SHP77 treated with DMSO at 0.1 percent for 48 hours (cell line): ENCODE results near the gene MYO9B.
"Not testable (repeated sequence)": the region's sequence is repeated elsewhere in the genome, so short reads cannot be mapped to it uniquely, and the experiment has no call there.

Source experiments
- DNase-seq: peaks from one replicate; lab custom pipeline; 2025; lab: John Stamatoyannopoulos, UW

The MYO9B gene

GRCh38 chr19:17113127-17113785, 37.7 kb downstream of the MYO9B start:
- no peak for DNase-seq

GRCh38 chr19:17114414-17114831, 38.8 kb downstream of the MYO9B start:
- no peak for DNase-seq

- no peak for DNase-seq
These were observed 41.6 kb downstream of the MYO9B start for GRCh38 chr19:17116996-17117702.

GRCh38 chr19:17118957-17119356, 43.4 kb downstream of the MYO9B start:
- DNase-seq, result no peak

- DNase-seq, result no peak
These were observed 46.2 kb downstream of the MYO9B start for GRCh38 chr19:17121736-17122293.

GRCh38 chr19:17123041-17123440, 47.5 kb downstream of the MYO9B start:
- DNase-seq, result no peak

- no peak for DNase-seq
These were observed 48.4 kb downstream of the MYO9B start for GRCh38 chr19:17124025-17124424.

GRCh38 chr19:17125062-17125727, 49.6 kb downstream of the MYO9B start:
- DNase-seq, result no peak

- no peak for DNase-seq
These were observed 50.4 kb downstream of the MYO9B start for GRCh38 chr19:17125728-17126677.

GRCh38 chr19:17127671-17128070, 52.1 kb downstream of the MYO9B start:
- DNase-seq, result no peak

- DNase-seq, result no peak
These were observed 52.8 kb downstream of the MYO9B start for GRCh38 chr19:17128403-17128802.

- DNase-seq, result no peak
These were observed 53.2 kb downstream of the MYO9B start for GRCh38 chr19:17128820-17129219.

GRCh38 chr19:17129377-17129776, 53.8 kb downstream of the MYO9B start:
- DNase-seq, result no peak

- no peak for DNase-seq
These were observed 59.6 kb downstream of the MYO9B start for GRCh38 chr19:17135001-17135853.

- no peak for DNase-seq
These were observed 60.4 kb downstream of the MYO9B start for GRCh38 chr19:17136021-17136420.

- no peak for DNase-seq
These were observed 61.0 kb downstream of the MYO9B start for GRCh38 chr19:17136617-17137016.

GRCh38 chr19:17137417-17137816, 61.8 kb downstream of the MYO9B start:
- no peak for DNase-seq

GRCh38 chr19:17138052-17138846, 62.7 kb downstream of the MYO9B start:
- not testable (repeated sequence) for DNase-seq

- DNase-seq, result no peak
These were observed 63.5 kb downstream of the MYO9B start for GRCh38 chr19:17138937-17139598.
